DMS153 treated with DMSO at 0.1 percent for 48 hours (cell line): ENCODE results near the gene LASP1NB.

Experiments used
- DNase-seq: peaks from one replicate; lab custom pipeline; 2025; ENCODE audit not compliant: unreplicated experiment; lab: John Stamatoyannopoulos, UW

Gene LASP1NB

DNA sequence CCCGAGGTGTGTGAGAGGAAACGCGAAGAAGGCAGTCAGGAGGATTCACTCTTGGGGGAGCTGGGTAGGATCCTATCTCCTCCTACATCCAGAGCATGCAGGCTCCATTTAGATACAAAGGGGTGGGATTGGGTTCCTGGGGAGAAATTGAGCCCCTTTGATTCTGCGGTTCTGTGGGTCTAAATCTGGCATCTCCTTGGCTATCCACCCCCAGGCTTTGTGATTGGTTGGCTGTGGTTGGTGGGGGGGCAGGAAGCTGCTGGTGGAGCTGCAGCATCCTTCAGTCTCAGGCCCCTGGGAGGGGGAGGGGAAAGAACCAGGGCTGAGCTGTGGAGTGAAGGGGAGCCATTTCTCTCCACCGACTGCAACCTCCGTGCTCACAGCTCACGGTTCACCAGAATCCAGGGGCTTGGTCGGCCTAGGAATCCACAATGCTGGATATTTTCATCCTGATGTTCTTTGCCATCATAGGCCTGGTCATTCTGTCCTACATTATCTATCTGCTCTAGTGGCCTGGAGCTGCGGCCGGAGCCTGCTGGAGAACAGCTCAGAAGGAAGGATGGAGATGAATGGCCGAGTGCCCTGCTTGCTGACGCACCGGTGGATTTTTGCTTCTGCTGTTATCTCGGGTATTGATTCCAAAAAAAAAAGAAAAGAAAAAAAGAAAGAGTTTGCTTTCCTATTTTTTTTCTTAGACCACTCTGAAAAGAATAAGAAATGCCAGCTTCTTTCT, at the start of gene LASP1NB:
Gene LASP1NB (plus strand): TSS at position 352 of the 733 bp plus-strand sequence.
- DNase-seq = no peak

DNA sequence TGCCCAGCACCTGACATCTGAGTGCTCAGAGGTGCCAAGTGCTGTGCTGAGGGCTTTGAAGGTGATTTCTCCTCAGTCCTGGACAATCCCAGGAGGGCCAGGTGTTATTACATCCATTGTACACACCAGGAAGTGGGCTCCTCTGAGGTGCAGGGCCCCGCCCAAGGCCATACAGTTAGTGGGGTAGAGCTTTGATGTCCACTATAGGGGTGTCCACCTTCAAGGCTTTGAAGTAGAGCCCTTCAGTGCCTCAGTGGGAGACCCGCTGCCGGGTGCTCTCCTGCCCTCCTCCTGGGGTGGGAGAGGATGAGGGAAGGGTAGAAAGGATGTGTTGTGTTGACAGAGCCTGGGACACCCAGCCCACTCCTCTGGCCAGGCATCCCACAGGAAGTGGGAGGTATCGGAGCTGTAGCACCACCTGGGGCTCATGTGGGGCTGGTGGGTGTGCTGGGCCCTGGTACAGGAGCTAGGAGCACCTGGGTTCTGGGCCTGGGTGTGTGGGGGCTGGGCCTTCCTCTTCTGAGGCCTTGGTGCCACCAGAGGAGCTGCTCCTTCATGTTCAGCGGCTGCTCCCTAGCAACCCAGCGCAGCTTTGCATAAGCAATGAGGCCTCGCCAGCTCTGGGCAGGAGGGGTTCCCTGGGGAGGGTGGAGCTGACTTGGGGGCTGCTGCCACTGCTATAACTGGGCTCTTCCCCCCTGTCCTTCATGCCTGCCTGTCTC, 48.1 kb upstream of the LASP1NB start:
- DNase-seq = no peak

DNA sequence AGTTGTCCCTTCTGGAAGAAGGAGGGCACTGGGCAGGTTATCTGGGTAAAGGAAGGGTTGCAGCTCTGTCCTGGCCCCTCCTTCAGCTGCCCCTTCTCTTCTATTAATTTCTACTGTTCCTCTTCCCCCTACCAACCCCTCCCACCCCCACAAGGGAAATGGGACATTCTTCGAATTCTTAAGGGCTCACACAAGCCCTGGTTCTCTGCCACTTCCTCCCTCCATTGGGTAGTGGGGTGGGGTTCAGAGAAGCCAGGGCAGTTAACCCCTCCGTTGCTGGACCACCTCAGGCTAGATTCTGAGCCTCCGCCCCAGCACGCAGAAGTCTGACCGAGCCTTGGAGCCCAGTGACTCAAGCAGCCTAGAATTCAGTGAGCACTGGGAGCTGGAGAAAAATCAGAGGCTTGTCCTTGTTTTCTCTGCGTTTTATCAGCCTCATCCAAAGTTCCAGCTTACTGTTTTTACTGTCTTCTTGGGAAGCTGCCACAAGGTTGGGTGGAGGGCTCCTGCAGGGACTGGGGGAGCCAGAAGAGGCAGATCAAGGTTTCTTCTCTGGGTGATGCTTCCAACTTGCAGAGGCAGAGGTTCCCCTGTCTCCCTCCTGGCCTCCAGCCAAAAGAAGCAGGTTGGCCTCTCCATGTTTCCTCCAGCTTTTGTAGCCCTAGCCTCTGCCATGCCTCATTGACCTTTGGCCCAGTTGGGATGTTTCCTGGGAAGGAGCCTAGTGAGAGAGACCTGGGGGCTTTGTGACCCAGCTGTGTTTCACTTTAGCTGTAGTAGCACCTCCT, 45.3 kb upstream of the LASP1NB start:
- no peak for DNase-seq

DNA sequence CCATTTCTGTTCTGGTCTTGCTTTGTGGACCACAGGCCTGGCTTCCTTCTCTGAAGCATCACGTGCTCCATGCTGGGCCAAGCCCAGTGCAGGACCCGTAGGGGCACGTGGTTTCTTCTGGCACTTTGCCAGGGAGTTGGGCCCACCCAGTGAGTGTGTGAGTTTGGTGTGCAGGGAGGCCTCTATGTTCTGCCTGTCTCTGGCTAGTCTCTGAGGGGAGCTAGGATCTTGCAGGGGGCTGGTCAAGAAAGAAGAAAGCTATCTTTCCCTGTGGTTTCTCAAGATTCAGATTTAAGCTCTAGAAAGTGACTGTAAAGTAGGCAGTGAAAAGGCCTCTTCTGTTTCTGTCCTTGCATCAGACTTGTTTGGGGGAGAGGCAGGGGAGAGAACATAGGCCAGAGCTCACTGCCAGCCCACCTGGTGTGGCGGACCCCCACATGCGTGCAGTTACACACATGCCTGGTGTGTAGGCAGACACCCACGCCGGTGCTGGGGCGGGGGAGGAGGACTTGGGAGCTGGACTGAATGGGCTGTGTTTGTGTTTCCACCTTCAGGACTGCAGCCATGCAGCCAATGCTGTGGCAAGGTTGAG, 43.7 kb upstream of the LASP1NB start:
- no peak for DNase-seq

DNA sequence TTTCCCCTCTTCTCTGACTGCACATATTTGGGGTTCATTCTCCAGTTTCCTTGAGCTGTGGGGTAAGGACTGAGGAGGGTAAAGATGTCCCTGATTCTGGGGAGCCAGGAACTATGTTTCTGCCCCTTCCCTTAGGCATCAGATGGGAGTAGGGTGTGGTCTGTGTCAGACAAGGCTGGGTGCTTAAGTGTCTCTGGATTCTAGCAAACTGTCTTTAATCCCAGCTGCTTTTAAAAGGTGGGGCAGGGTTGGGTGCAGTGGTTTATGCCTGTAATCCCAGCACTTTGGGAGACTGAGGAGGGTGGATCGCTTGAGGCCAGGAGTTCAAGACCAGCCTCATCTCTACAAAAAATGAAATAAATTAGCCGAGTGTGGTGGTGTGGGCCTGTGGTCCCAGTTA, 42.5 kb upstream of the LASP1NB start:
- no peak for DNase-seq

DNA sequence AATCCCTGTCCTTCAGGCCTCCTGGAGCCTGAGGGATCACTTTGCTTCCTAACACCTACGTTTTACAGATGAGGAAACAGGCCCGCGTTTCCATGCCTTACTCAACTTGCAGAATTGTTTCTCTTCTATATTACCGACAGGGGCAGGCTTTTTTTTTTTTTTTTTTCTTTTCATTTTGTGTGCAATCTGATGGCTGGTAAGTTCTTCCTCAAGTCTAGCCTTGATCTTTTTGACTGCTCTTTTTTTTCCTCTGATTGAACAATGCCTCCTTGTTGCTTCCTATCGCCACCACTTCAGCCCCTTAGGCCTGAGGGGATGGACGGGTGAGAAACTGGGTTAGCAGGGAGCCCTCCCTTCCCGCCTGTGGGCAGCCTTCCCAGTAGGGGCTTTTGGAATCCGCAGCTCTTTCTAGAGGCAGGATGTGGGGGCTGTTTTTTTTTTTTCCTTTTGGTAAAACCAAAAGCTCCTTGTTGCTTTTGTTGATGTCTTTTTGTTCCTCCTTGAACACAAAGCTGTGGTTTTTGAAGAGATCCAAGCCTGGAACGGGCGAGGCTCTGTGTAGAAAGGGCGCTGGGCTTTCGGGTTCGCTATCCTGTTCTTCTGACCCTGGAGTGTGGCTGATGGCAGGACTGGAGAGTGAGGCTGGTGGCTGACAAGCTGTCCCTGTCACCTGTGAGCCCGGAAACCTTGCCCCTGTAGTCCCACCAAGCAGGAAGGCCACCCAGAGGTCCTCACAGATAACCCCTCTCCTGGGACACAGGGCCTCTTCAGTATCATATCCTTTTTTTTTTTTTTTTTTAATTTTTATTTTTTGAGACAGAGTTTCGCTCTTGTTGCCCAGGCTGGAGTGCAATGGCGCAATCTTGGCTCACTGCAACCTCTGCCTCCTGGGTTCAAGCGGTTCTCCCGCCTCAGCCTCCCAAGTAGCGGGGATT, 41.6 kb upstream of the LASP1NB start:
- no peak for DNase-seq

DNA sequence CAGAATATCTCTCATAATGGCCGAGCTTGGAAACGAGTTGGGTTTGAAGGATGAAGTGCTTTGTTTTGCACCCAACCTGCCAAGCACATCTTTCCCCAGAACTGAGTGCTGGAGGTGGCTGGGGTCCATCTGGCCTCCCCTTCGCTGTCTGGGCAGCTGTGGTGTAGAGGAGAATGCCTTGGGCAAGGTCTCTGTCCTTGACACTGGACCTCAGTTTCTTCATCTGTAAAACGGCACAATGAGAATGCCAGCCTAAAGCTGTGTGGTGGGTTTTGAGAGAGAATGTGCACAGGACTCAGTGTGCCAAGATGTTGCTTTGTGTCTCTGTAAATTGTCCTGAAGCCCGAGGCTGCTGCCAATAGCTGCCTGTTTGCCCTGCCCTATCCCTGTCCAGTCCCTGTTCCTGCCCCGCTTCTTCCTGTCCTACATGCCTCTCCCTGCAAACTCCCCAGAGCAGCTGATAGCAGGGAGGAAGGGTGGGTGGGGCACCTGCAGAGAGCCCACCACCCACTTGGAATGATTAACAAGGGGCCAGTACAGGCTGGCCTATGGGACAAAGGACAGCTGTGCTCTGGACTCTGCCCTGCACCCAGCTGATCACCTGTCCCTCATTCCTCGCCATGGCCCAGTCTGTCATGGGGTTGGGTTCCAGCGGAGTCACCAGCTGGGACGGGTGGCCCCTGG, 40.2 kb upstream of the LASP1NB start:
- DNase-seq = no peak

DNA sequence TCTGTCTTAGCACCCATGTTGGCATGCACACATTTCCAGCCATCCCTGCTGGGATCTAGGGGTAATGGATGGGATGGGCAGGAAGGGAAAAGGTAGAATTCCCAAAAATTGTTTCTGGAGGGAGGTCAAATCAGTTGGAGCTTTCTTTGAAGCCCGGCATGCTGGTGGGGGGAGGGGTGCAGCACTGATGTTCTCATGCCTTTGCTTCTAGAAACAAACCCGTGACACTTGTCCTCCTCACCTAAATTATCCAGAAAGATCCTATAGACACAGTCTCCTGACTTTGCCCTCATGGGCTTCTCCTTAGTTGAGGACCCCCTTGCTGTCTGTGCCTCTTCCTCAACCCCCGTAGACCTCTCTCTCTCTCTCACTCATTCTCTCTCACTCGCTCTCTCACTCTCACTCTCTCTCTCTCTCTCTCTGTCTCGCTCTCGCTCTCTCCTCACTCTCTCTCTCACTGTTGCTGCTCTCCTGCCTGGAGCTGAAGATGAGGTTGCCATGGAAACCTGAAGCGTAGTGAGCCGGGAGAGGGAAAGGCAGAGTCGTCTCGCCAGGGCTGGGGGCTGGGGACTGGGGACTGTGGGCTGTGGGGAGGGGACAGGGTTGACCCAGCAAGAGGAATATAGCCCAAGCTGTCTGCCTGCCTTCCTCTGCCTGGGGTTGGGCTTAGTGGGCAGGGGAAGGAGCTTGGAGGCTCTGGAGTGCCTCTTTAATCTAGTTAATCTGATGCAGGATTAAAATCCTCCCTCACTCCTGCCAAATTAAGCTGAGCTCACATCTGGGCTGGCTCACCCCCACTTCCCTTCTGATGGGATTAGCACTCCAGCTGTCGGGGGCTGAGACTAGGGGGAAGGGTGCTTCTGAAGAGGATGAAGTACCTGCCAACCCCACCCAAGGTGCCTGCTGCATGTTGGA, 39.4 kb upstream of the LASP1NB start:
- DNase-seq = no peak

DNA sequence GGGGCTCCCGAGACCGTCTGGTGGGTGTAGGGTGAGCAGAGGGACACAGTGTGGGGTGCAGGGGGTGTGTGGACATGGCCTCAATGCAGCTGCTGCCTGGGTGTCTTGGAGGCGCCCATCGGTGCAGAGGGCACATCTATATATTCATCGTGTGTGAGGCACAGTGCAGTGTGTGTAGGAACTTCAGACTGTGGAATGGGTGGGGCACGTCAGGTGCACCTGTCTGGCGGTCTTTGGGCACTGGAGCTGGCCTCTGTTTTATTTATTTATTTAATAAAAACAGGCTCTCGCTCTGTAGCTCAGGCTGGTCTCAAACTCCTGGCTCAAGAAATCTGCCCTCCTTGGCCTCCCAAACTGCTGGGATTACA, 38.8 kb upstream of the LASP1NB start:
- no peak for DNase-seq

DNA sequence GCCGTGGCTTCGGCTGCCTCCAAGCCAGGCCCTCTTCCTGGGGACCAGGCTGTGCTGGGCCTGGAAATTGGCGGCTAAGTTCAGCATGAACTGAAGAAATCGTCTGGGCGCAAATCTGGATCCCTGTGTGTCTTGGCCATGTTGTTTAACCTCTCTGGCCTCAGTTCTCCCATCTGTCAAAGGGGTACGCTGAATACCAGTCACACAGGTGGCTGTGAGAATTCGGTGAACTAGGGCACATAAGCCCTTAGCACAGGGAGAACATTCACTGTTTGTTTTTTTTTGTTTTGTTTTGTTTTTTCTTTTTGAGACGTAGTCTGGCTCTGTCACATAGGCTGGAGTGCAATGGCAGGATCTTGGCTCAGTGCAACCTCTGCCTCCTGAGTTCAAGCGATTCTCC, 36.6 kb upstream of the LASP1NB start:
- DNase-seq = no peak

DNA sequence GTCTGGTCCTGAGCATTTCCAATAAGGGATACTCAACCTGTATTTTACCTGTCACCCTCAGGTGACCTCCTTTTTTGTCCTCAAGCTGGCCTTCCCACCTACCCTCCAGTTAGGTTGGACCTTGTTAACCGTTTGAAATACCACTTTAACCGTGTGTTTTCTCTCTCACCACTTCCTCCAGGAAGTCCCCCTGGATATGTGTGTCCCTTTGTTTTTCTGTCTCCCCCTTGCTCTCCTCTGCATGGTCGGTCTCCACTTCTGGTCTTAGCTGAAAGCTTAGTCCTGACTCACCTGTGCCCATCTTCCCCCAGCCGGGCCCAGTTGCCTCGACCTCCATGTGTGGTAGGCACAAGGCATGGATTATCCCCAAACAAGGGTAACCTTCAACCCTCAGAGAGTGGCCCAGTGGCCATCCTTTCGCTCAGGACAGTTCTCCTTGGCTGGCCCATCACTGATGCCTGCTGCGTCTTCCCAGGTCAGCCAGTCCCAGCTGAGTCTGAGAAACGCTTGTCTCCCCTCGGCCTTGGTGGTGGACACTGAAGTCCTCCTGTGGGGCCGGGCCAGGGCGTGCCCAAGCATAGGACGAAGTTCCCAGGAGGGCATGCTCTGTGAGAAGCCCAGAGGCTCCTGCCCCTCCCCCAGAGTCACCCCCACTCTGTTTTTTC, 35.5 kb upstream of the LASP1NB start:
- no peak for DNase-seq

DNA sequence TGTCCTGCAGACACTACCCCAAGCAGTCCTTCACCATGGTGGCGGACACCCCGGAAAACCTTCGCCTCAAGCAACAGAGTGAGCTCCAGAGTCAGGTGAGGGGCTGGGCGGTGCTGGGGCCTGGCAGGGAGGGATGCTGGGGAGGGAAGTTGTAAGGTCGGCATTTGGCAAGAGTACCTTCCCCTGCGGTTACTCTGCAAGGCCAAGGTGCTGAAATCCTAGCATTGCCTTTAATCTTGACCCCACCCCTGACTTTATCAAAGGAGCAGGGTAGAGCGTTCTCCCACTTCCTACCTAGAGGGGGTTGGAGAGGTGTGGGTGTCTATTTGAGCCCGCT, 35.0 kb upstream of the LASP1NB start:
- DNase-seq = no peak

DNA sequence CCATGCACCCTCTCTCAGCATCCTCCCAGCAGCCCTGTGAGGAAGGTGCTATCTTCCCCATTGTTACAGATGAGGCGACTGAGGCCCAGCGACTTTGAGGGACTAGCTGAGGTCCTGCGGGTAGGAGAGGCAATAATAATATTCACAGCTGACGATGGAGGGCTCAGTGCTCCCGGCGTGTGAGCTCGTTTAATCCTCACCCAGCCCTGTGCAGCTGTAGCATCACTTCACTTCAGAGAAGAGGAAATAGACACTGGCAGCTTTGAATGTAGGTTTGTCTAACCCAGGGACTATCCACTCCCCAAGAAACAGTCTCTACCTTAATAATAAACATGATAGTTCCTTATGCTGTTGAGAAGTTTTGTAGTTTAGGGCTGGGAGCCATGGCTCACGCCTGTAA, 34.0 kb upstream of the LASP1NB start:
- no peak for DNase-seq

DNA sequence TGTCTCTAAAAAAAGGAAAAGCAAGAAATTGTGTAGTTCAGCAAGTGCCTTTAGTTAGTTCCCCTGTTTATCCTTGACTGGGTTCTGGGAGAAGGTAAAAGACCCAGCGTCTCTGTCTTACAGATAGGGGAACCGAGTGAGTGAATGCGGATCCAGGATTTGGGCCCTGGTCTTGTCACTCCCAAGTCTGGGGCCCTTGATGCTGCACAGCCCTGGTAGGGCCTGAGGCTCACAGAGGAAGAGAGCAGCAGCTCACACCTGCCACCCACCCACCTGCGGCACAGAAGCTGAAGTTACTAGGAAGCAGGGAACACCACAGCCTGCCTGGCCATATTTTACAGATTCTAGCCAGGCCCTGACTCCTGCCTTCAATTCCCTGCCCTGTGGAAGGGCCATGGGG, 33.3 kb upstream of the LASP1NB start:
- DNase-seq = no peak

DNA sequence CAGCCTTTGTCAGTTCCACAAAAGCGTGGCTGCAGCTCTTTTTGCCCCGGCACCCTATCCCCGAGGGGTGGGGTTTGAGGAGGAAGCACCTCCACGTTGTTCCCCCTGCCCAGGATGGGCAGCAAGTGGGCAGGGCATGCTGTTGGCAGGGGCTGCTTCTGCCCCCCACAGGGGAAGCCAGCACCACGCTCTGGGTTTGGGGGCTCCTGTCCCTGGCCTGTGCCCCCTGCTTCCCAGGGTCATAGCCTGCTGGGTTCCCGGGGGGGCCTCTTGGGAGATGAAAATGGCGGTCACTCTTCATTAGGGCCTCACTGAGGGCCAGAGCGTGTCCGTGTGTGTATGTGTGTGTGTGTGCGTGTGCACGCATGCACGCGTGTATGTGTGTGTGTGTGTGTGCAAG, 32.8 kb upstream of the LASP1NB start:
- DNase-seq = no peak

DNA sequence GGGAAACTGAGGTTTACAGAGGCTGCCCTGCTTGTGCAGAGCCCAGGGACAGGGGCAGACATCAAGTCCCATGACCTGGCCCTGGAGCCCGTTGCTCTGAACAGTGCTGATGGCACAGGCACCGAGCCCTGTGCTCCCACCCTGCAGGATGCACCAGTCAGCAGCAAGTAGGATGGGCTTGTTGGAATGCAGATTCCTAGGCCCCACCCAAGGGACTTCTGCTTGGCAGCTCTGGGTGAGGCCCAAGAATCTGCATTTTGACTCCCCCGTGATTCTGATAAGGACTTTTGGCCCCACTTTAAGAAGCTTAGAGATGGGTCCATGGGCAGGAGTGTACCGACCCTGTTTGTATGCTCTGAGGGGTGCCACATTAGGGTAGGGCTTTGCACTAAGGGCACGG, 32.3 kb upstream of the LASP1NB start:
- no peak for DNase-seq

DNA sequence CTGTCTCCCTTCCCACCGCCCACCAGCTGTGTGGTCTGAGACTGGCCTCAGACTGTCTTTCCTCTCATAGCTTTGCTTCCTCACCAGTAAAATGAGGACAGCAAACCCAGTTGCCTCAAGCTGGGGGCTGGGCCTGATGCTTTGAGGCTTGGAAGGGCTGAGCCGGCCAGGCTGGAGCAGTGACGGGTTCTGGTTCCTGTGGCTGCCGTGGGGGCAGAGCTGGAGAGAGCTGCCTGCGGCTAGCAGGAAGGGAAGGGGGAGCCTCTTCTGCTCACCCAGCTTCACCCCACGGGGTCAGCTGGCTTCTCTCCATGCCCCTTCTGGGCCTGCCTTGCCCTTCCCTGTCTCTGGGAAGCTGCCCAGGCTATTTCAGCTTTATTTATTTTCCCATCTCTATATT, 31.8 kb upstream of the LASP1NB start:
- DNase-seq = no peak

DNA sequence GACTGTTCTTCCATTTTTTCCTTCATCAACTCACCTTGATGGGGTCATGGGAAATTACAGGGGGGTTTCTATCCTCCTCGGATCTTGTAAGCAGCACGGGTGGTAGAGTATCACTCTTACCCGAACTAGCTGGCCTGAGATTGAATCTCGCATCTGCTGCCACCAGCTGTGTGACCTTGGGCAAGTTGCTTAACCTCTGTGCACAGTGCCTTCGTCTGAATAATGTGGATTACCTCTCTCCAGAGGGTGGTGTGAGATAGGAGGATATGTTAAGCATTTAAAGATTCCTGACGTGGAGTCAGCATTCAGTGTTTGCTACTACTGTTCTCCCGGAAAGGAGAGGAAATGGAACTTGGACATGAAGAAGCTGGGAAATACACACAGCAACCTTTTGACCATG, 31.1 kb upstream of the LASP1NB start:
- no peak for DNase-seq
